Spleen (tissue), 7 donors: ENCODE results near the gene LRATD1.

Experiments used
- CTCF ChIP-seq, 11 experiments: fragments of 200-600 bp in 7 of 11; fragments of 450-650 bp in 4 of 11; sonication (generic) in 4 of 11; IDR thresholded peaks in 8 of 11; conservative IDR thresholded peaks in 3 of 11; 1 replicate in 7 of 11; 2 replicates in 4 of 11; pipeline versions ENCODE4 v1.4.0 to v1.8.0; 2016 to 2021; ENCODE audit warnings: antibody characterized with exemption in 11 of 11, inconsistent platforms in 4 of 11, mild to moderate bottlenecking in 1 of 11
- POLR2A ChIP-seq, 3 donors: fragments of 450-650 bp; IDR thresholded peaks; one replicate each; pipeline ENCODE4 v1.5.1; 2017; ENCODE audit warnings: antibody characterized with exemption in 3 of 3, mild to moderate bottlenecking in 1 of 3
- POLR2AphosphoS5 ChIP-seq, 3 donors: sonication (generic); formaldehyde crosslinking; IDR thresholded peaks; one replicate each; pipeline ENCODE4 v1.5.1; 2017; ENCODE audit warnings: antibody characterized with exemption in 3 of 3
- donor health status: DM: no; HTN: no; CAD: no; lungs with moderate emphysema.
- donor health status: DM: no; HTN: no; CAD: no.
- donor health status: DM: no; HTN: no; CAD: no.

GRCh38 chr2:14631406-14632040, 994 bp upstream of the LRATD1 start:
- no peak for TF ChIP-seq POLR2AphosphoS5 (IDR thresholded peaks at IDR 0.05)
- no peak for TF ChIP-seq CTCF (IDR thresholded peaks at IDR 0.05 in 8 of 11, conservative IDR thresholded peaks at IDR 0.05 in 3 of 11)
- TF ChIP-seq POLR2A (IDR thresholded peaks at IDR 0.05): no peak
